Stimulated activated CD8-positive, alpha-beta memory T cell treated with anti-CD3 and anti-CD28 coated beads, Interleukin-7, amount 100 ng/mL, for 48 hours (primary cell): Measurements from ENCODE around the gene MARF1.
"Not testable (repeated sequence)": the region's sequence is repeated elsewhere in the genome, so short reads cannot be mapped to it uniquely, and the experiment has no call there.

Experiments used
- DNase-seq, 2 donors: peaks; one replicate each; pipeline ENCODE4 v3.0.0-alpha.2; 2020; ENCODE audit warnings: low read depth in 1 of 2; ENCODE audit errors: extremely low read depth in 1 of 2

The MARF1 gene

GRCh38 chr16:15621889-15622288 lies 21.1 kb downstream of the MARF1 start:
- no peak for DNase-seq

GRCh38 chr16:15621456-15621855 lies 21.5 kb downstream of the MARF1 start:
- no peak for DNase-seq

GRCh38 chr16:15620611-15621195 lies 22.3 kb downstream of the MARF1 start:
- no peak for DNase-seq

DNA sequence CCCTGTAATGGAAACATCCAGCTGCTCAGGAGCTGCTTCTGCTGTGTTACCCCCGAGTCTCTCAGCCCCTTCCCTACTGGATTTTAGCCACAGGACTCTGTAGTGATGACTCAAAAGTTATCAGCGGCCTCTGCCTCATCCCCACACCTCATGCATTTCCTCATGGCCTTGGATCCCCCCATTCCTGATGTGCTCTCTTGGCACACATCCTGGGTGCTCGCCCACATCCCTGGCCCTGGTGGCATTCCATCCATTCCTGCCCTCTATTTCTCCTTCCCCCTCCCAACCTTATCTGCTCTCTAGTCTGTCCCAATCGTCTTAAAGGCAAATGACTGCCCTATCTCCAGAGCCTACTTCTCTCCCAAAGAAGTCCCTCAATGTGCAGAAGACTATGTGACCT lies 24.6 kb downstream of the MARF1 start:
- no peak for DNase-seq

- no peak for DNase-seq
Measured at GRCh38 chr16:15617901-15618300, 25.1 kb downstream of the MARF1 start.

DNA sequence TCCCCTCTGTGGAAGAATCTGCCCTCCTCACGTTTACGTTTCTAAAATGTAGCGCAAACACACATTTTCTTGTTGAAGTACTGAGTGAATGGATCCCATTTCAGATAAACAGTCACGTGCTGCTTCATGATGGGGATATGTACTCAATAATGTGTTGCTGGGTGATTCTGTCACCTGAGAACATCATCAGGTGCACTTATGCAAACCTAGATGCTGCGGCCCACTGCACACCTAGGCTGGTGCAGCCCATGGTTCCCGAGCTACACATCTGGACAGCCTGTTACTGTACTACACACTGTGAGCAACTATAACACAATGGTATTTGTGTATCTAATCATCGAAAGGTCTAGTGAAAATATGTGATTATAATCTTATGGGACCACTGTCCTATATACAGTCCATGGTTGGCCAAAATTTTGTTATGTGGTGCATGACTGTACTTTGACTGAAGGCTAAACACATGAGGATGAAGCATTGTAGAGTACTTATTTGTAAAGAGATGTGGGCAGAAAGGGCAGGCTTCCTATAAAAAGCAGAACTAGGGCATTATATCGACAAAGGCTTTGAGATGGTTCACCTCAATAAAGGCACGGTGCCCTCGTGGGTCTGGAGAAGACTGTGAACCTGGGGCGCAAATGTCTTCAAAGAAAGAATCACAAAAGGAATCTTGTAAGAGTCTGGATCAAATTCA lies 26.3 kb downstream of the MARF1 start:
- no peak for DNase-seq

DNA sequence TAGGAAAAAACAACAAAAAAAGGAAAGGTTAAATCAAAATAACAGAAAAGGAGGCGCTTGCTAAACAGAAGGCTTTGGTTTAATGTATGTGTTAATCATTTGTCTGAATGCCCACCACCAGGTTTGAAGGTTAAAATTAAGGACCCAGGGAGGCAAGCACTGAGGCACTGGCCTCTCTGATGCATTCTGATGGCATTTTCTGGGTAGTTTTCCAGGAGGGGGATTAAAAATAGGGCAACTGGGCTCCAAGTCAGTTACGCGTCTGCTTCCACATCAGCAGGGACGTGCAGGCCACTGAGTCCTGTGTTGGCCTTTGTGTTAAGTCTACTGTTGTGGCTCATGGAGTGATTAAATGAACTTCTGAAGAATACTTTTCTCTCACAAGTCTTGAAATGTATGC lies 26.9 kb downstream of the MARF1 start:
- DNase-seq: no peak

GRCh38 chr16:15613676-15614075 lies 29.3 kb downstream of the MARF1 start:
- no peak for DNase-seq

- no peak for DNase-seq
Measured at GRCh38 chr16:15611610-15612009, 31.3 kb downstream of the MARF1 start.

DNA sequence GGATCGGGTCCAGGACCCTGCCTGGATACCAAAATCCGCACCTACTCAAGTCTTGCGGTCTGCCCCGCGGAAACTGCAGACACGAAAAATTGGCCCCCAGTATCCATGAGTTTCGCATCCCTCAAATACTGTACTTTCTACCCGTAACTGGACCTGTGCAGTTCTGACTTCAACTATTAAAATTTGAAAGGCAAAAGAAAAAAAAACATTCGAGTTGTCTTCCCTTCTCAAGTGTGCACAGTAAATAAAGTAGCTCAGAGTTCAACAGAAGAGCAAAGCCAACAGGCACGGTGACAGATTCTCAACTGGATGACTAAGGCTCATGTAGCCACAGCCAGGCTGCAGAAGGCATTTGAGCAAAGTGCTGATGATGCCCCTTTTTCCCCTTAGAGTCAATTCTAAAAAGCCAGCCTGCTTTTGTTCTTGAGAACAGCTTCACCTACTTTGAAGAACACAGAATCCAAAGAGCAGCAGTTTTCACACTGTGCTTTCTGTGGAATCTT lies 32.5 kb downstream of the MARF1 start:
- DNase-seq: peak in 1 of 2 donors; percentile 18

- no peak for DNase-seq
Measured at GRCh38 chr16:15609286-15609649, 33.7 kb downstream of the MARF1 start.

GRCh38 chr16:15608398-15609285 lies 34.3 kb downstream of the MARF1 start:
- DNase-seq: no peak

DNA sequence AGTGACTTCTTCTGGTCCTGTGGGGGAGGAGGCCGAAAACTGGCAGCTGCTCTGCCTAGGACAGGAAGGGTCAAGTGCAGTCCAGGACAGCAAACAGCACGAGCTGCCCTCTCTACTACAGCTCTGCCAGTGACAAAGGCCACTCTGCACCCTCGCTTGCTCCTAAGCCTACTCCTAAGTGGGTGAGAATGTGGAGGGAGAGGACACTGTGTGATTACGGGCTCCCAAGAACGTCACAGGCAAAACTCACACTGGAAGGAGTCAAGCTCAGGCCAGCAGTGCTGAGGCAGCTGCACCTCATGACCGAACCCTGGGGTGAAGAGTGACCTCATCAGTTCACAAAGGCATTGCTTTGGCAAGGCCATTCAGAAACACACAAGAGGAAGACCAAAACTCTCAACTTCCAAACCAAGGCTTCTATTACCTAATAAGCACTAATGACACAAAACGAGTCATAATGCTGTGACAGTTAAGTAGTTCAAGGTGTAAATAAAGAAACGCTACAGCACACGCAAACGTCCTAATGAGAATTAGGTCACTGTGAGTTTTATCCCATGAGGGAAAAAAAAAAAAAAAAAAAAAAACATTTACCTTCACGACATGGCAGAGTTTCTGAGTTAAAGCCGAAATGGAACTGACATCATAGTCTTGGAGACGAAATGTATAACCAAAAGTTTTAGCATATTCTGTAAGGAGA lies 35.1 kb downstream of the MARF1 start:
- no peak for DNase-seq

GRCh38 chr16:15607221-15607699 lies 35.7 kb downstream of the MARF1 start:
- not testable (repeated sequence) for DNase-seq

GRCh38 chr16:15606518-15607220 lies 36.3 kb downstream of the MARF1 start:
- DNase-seq: no peak

GRCh38 chr16:15605839-15606517 lies 37.0 kb downstream of the MARF1 start:
- DNase-seq: no peak

GRCh38 chr16:15604460-15605440 lies 38.2 kb downstream of the MARF1 start:
- no peak for DNase-seq

- DNase-seq: no peak
Measured at GRCh38 chr16:15602285-15603044, 40.5 kb downstream of the MARF1 start.
